ENCODE measurements around the gene ADARB2. TPM values are rescaled to one million over a fixed set of nuclear protein-coding genes. Genes with fewer than 3 reads are reported as not detected.
"Not testable (repeated sequence)": the region's sequence is repeated elsewhere in the genome, so short reads cannot be mapped to it uniquely, and the experiment has no call there.

The ADARB2 gene
- total RNA-seq, 1 donor from 2014 or later = 0.05 TPM

- Mint-ChIP-seq H3K27me3 (ENCODE audit: low read depth) (peaks cover 19% of the 10 kb centered on the region), H3K4me3 (ENCODE audit: low read depth) (no peak overlapping the region), H3K4me1 (ENCODE audit: low read depth) (peaks cover 3% of the 10 kb centered on the region), H3K36me3 (ENCODE audit: low read depth) (no peaks in the 10 kb centered on the region), H3K27ac (no peak overlapping the region), H3K9me3 (peaks cover 13% of the 10 kb centered on the region)
- no peak for DNase-seq (ENCODE audit: low spot score)
- intact Hi-C loops (cut with micrococcal nuclease) = no loop called here
Measured at GRCh38 chr10:1425879-1426278, 311.4 kb downstream of the ADARB2 start.

- no peak overlapping the region for H3K4me3 Mint-ChIP-seq (ENCODE audit: low read depth)
- peaks cover 11% of the 10 kb centered on the region for H3K4me1 Mint-ChIP-seq (ENCODE audit: low read depth)
- DNase-seq (ENCODE audit: low spot score) = no peak
- H3K27me3 Mint-ChIP-seq (ENCODE audit: low read depth) = peaks cover 29% of the 10 kb centered on the region
- no peak overlapping the region for H3K27ac Mint-ChIP-seq
- intact Hi-C loops (cut with micrococcal nuclease) = no loop called here
- H3K36me3 Mint-ChIP-seq (ENCODE audit: low read depth) = no peaks in the 10 kb centered on the region
- H3K9me3 Mint-ChIP-seq = peaks cover under 1% of the 10 kb centered on the region
Measured at GRCh38 chr10:1424648-1425047, 312.7 kb downstream of the ADARB2 start.

GRCh38 chr10:1423676-1424253 lies 313.6 kb downstream of the ADARB2 start:
- Mint-ChIP-seq H3K9me3 (no peaks in the 10 kb centered on the region), H3K4me1 (ENCODE audit: low read depth) (peaks cover 11% of the 10 kb centered on the region), H3K27ac (no peak overlapping the region), H3K27me3 (ENCODE audit: low read depth) (peaks cover 31% of the 10 kb centered on the region), H3K36me3 (ENCODE audit: low read depth) (no peaks in the 10 kb centered on the region), H3K4me3 (ENCODE audit: low read depth) (no peak overlapping the region)
- no peak for DNase-seq (ENCODE audit: low spot score)
- intact Hi-C loops (cut with micrococcal nuclease) = no loop called here

- Mint-ChIP-seq H3K27me3 (ENCODE audit: low read depth) (peaks cover 30% of the 10 kb centered on the region), H3K36me3 (ENCODE audit: low read depth) (no peaks in the 10 kb centered on the region), H3K4me1 (ENCODE audit: low read depth) (peaks cover 11% of the 10 kb centered on the region), H3K4me3 (ENCODE audit: low read depth) (no peak overlapping the region), H3K27ac (no peak overlapping the region), H3K9me3 (no peaks in the 10 kb centered on the region)
- intact Hi-C loops (cut with micrococcal nuclease) = no loop called here
- no peak for DNase-seq (ENCODE audit: low spot score)
Measured at GRCh38 chr10:1422275-1422674, 315.1 kb downstream of the ADARB2 start.

GRCh38 chr10:1420661-1421362 lies 316.5 kb downstream of the ADARB2 start:
- intact Hi-C loops (cut with micrococcal nuclease) = no loop called here
- Mint-ChIP-seq H3K9me3 (no peaks in the 10 kb centered on the region), H3K4me3 (ENCODE audit: low read depth) (peak overlapping the region; percentile 36), H3K36me3 (ENCODE audit: low read depth) (no peaks in the 10 kb centered on the region), H3K4me1 (ENCODE audit: low read depth) (peaks cover 11% of the 10 kb centered on the region), H3K27ac (no peak overlapping the region), H3K27me3 (ENCODE audit: low read depth) (peaks cover 24% of the 10 kb centered on the region)
- peak; percentile 45 for DNase-seq (ENCODE audit: low spot score)

GRCh38 chr10:1419796-1420610 lies 317.3 kb downstream of the ADARB2 start:
- no peaks in the 10 kb centered on the region for H3K36me3 Mint-ChIP-seq (ENCODE audit: low read depth)

GRCh38 chr10:1418031-1418550 lies 319.2 kb downstream of the ADARB2 start:
- H3K4me1 Mint-ChIP-seq (ENCODE audit: low read depth) = peaks cover 9% of the 10 kb centered on the region
- H3K9me3 Mint-ChIP-seq = no peaks in the 10 kb centered on the region
- peaks cover 15% of the 10 kb centered on the region for H3K27me3 Mint-ChIP-seq (ENCODE audit: low read depth)
- intact Hi-C loops (cut with micrococcal nuclease) = no loop called here
- H3K4me3 Mint-ChIP-seq (ENCODE audit: low read depth) = no peak overlapping the region
- H3K36me3 Mint-ChIP-seq (ENCODE audit: low read depth) = no peaks in the 10 kb centered on the region
- H3K27ac Mint-ChIP-seq = no peak overlapping the region
- no peak for DNase-seq (ENCODE audit: low spot score)

More at GRCh38 chr10:1419796-1420610, 317.3 kb downstream of the ADARB2 start:
- H3K27me3 Mint-ChIP-seq (ENCODE audit: low read depth) = peaks cover 17% of the 10 kb centered on the region
- no peak overlapping the region for H3K27ac Mint-ChIP-seq
- DNase-seq (ENCODE audit: low spot score) = no peak
- H3K9me3 Mint-ChIP-seq = no peaks in the 10 kb centered on the region
- intact Hi-C loops (cut with micrococcal nuclease) = no loop called here
- peaks cover 9% of the 10 kb centered on the region for H3K4me1 Mint-ChIP-seq (ENCODE audit: low read depth)
- H3K4me3 Mint-ChIP-seq (ENCODE audit: low read depth) = no peak overlapping the region

GRCh38 chr10:1417574-1417973 lies 319.8 kb downstream of the ADARB2 start:
- peaks cover 19% of the 10 kb centered on the region for H3K27me3 Mint-ChIP-seq (ENCODE audit: low read depth)
- no peaks in the 10 kb centered on the region for H3K36me3 Mint-ChIP-seq (ENCODE audit: low read depth)
- H3K4me1 Mint-ChIP-seq (ENCODE audit: low read depth) = peaks cover 9% of the 10 kb centered on the region
- no peak overlapping the region for H3K27ac Mint-ChIP-seq
- no peak overlapping the region for H3K4me3 Mint-ChIP-seq (ENCODE audit: low read depth)
- intact Hi-C loops (cut with micrococcal nuclease) = no loop called here
- H3K9me3 Mint-ChIP-seq = no peaks in the 10 kb centered on the region
- DNase-seq (ENCODE audit: low spot score) = no peak

GRCh38 chr10:1416456-1417037 lies 320.8 kb downstream of the ADARB2 start:
- peaks cover 19% of the 10 kb centered on the region for H3K27me3 Mint-ChIP-seq (ENCODE audit: low read depth)
- H3K27ac Mint-ChIP-seq = no peak overlapping the region
- no peaks in the 10 kb centered on the region for H3K9me3 Mint-ChIP-seq
- intact Hi-C loops (cut with micrococcal nuclease) = no loop called here
- H3K4me3 Mint-ChIP-seq (ENCODE audit: low read depth) = no peak overlapping the region
- DNase-seq (ENCODE audit: low spot score) = no peak
- H3K36me3 Mint-ChIP-seq (ENCODE audit: low read depth) = no peaks in the 10 kb centered on the region
- H3K4me1 Mint-ChIP-seq (ENCODE audit: low read depth) = peaks cover 9% of the 10 kb centered on the region

- no peak for DNase-seq (ENCODE audit: low spot score)
- peaks cover 9% of the 10 kb centered on the region for H3K27me3 Mint-ChIP-seq (ENCODE audit: low read depth)
- H3K4me3 Mint-ChIP-seq (ENCODE audit: low read depth) = no peak overlapping the region
- no peaks in the 10 kb centered on the region for H3K9me3 Mint-ChIP-seq
- H3K36me3 Mint-ChIP-seq (ENCODE audit: low read depth) = no peaks in the 10 kb centered on the region
- H3K4me1 Mint-ChIP-seq (ENCODE audit: low read depth) = no peaks in the 10 kb centered on the region
- intact Hi-C loops (cut with micrococcal nuclease) = no loop called here
- no peak overlapping the region for H3K27ac Mint-ChIP-seq
Measured at GRCh38 chr10:1414893-1415292, 322.4 kb downstream of the ADARB2 start.

GRCh38 chr10:1414346-1414745 lies 323.0 kb downstream of the ADARB2 start:
- H3K9me3 Mint-ChIP-seq; H3K4me3 Mint-ChIP-seq (ENCODE audit: low read depth); H3K27me3 Mint-ChIP-seq (ENCODE audit: low read depth); H3K27ac Mint-ChIP-seq; DNase-seq (ENCODE audit: low spot score); H3K36me3 Mint-ChIP-seq (ENCODE audit: low read depth); H3K4me1 Mint-ChIP-seq (ENCODE audit: low read depth); intact Hi-C loops (cut with micrococcal nuclease): not testable (repeated sequence)

GRCh38 chr10:1413823-1414222 lies 323.5 kb downstream of the ADARB2 start:
- H3K27me3 Mint-ChIP-seq (ENCODE audit: low read depth) = peaks cover 6% of the 10 kb centered on the region

More at GRCh38 chr10:1413823-1414222, 323.5 kb downstream of the ADARB2 start:
- Mint-ChIP-seq H3K9me3 (no peaks in the 10 kb centered on the region), H3K4me3 (ENCODE audit: low read depth) (no peak overlapping the region), H3K4me1 (ENCODE audit: low read depth) (no peaks in the 10 kb centered on the region), H3K27ac (no peak overlapping the region), H3K36me3 (ENCODE audit: low read depth) (no peaks in the 10 kb centered on the region)
- no peak for DNase-seq (ENCODE audit: low spot score)
- intact Hi-C loops (cut with micrococcal nuclease) = no loop called here

Measured in activated T-helper 2 cell treated with anti-CD3 and anti-CD28 coated beads, Interferon-gamma antibody, Interleukin-2, Interleukin-4, amounts not matched to agents 10 μg/mL and 5 μg/mL and 100 μg/mL, durations not matched to agents 14 hours and 24 hours and 36 hours (primary cell).